GF-D8 (cell line): ENCODE data around the gene PPFIBP1.

Experiments used
- DNase-seq: peaks from one replicate; lab custom pipeline; 2025; lab: John Stamatoyannopoulos, UW

The PPFIBP1 gene

GRCh38 chr12:27667540-27667939 is 143.5 kb downstream of the PPFIBP1 start:
- DNase-seq, result no peak

GRCh38 chr12:27672051-27672450 is 148.0 kb downstream of the PPFIBP1 start:
- DNase-seq, result no peak

GRCh38 chr12:27672643-27673042 is 148.6 kb downstream of the PPFIBP1 start:
- DNase-seq, result no peak

GRCh38 chr12:27673101-27673718 is 149.2 kb downstream of the PPFIBP1 start:
- DNase-seq, result no peak

- DNase-seq, result no peak
These were observed 151.0 kb downstream of the PPFIBP1 start for GRCh38 chr12:27674989-27675388.

GRCh38 chr12:27680619-27681018 is 156.6 kb downstream of the PPFIBP1 start:
- DNase-seq, result no peak

- no peak for DNase-seq
These were observed 158.5 kb downstream of the PPFIBP1 start for GRCh38 chr12:27682534-27682933.

- DNase-seq, result no peak
These were observed 161.3 kb downstream of the PPFIBP1 start for GRCh38 chr12:27685274-27685673.

- DNase-seq, result no peak
These were observed 162.1 kb downstream of the PPFIBP1 start for GRCh38 chr12:27686147-27686546.

GRCh38 chr12:27688671-27689070 is 164.7 kb downstream of the PPFIBP1 start:
- DNase-seq, result no peak

- DNase-seq, result no peak
These were observed 165.7 kb downstream of the PPFIBP1 start for GRCh38 chr12:27689558-27690180.

GRCh38 chr12:27693403-27693802 is 169.4 kb downstream of the PPFIBP1 start:
- DNase-seq, result no peak

- DNase-seq, result no peak
These were observed 171.7 kb downstream of the PPFIBP1 start for GRCh38 chr12:27695556-27696292.

GRCh38 chr12:27696293-27696652 is 172.3 kb downstream of the PPFIBP1 start, which contains the start of gene REP15:
Gene REP15 (plus strand): TSS chr12:27696447. CDS start chr12:27696563, 116 bp downstream.
- DNase-seq, result no peak

- no peak for DNase-seq
These were observed 173.0 kb downstream of the PPFIBP1 start for GRCh38 chr12:27696864-27697564.

- peak; percentile 61 for DNase-seq
These were observed 179.9 kb downstream of the PPFIBP1 start for GRCh38 chr12:27703720-27704452.

GRCh38 chr12:27705263-27705662 is 181.3 kb downstream of the PPFIBP1 start:
- DNase-seq, result no peak

- DNase-seq, result no peak
These were observed 183.2 kb downstream of the PPFIBP1 start for GRCh38 chr12:27707216-27707615.

- no peak for DNase-seq
These were observed 185.4 kb downstream of the PPFIBP1 start for GRCh38 chr12:27709212-27709931.

- peak; percentile 8 for DNase-seq
These were observed 186.1 kb downstream of the PPFIBP1 start for GRCh38 chr12:27709932-27710591.
